NCI-H2227 (cell line): ENCODE results near the gene ABCC10.
"Not testable (repeated sequence)": the region's sequence is repeated elsewhere in the genome, so short reads cannot be mapped to it uniquely, and the experiment has no call there.

Experiments
- DNase-seq: peaks from one replicate; lab custom pipeline; 2025; ENCODE audit not compliant: unreplicated experiment; lab: John Stamatoyannopoulos, UW

Gene ABCC10

GRCh38 chr6:43442935-43443334 is 15.6 kb downstream of the ABCC10 start:
- no peak for DNase-seq

GRCh38 chr6:43444036-43444435 is 16.7 kb downstream of the ABCC10 start:
- DNase-seq: no peak

DNA sequence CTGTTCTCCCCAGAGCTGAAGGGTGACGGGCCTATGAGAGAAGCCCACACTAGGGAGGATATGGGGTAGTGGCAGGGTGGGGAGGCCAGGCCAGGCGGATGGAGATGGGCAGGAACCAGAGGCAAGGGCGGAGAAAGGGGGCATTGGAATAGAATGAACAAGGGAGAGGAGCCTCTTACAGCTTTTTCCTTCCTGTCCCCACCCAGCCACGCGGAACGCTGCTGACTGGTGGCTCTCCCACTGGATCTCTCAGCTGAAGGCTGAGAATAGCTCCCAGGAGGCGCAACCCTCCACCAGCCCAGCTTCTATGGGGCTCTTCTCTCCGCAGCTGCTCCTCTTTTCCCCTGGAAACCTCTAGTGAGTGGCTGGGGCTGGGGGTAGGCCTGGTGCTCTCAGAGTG is 17.2 kb downstream of the ABCC10 start:
- DNase-seq: no peak

DNA sequence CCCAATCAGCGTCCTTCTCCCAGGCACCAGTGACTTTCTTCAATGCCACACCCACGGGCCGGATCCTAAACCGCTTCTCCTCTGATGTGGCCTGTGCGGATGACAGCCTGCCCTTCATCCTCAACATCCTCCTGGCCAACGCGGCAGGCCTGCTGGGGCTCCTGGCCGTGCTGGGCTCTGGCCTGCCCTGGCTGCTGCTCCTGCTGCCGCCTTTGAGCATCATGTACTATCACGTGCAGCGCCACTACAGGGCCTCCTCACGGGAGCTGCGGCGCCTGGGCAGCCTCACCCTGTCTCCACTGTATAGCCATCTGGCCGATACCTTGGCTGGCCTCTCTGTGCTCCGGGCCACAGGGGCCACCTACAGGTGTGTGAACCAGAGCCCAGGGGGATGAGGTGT is 18.2 kb downstream of the ABCC10 start:
- no peak for DNase-seq

DNA sequence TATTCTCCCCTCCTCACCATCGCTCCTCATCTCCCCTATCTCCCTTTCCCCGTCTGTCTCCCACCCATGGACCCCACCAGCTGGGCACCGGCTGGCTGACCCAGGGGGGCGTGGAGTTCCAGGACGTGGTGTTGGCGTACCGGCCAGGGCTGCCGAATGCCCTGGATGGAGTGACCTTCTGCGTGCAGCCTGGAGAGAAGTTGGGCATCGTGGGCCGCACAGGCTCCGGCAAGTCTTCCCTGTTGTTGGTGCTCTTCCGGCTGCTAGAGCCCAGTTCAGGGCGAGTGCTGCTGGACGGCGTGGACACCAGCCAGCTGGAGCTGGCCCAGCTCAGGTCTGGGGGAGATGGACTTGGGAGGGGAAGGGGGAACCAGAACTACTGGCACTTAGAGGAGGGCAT is 20.3 kb downstream of the ABCC10 start:
- no peak for DNase-seq

DNA sequence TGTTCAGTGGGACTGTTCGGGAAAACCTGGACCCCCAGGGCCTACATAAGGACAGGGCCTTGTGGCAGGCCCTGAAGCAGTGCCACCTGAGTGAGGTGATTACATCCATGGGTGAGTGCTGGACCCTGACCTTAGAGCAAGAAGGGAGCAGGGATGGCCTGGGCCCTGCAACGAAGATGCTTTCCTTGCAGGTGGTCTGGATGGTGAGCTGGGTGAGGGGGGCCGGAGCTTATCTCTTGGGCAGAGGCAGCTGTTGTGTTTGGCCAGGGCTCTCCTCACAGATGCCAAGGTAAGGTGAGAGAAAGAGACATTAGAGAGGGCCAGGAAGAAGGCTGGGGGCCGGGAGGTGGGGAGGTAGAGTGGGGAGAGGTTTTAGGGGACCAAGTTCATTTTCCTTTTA is 21.6 kb downstream of the ABCC10 start:
- DNase-seq: no peak

DNA sequence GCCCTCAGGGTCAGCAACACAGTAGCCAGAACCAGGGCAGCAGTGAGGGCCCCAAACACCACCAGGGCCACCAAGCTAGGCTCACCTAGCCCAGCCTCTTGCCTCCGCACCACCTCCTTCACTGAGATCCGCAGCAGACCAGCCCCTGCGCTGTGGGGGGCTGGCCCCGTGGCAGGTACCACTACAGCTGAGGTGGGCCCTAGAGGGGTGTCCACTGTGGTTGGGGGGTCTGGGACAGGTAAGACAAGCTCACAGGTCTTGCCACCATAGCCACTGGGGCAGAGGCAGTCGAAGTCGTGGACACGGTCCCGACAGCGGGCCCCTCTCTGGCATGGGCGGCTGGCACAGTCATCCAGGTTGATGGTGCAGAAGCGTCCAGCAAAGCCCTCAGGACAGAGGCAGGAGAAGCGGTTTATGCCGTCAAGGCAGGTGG is 23.4 kb downstream of the ABCC10 start:
- DNase-seq: no peak

DNA sequence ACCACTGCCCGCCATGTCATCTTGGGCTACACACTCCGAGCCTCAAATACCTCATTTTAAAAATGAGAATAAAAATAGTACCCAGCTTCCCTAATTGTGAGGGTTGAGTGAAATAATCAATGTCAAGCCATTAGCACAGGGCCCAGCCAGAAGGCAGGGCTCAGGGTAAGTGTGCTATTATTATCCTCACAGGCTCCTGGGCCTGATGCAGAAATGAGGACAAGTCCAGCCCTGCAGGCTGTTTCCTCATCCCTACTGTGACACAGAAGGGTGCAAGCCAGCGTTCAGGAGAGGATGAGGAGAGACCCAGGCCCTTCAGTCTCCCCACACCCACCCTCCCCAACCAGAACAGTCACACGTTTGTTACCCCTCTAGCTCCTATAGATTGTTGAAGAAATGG is 24.0 kb downstream of the ABCC10 start:
- no peak for DNase-seq

DNA sequence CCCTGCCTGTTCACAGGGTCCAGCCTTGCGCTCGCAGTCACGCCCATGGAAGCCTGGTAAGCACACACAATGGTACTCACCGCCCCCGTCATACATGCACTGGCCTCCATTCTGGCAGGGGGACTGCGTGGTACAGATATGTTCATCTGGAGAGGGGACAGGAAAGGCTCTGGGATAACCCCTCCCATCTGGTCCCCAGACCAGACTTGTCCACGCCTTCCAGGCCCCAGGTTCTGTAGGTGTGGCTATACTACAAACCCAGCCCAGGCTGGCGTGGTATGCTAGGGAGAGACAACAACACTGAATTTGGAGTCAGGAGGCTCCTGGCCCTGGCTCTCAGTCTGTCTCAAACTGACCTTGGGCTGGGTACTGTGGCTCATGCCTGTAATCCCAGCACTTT is 24.6 kb downstream of the ABCC10 start:
- DNase-seq: no peak

DNA sequence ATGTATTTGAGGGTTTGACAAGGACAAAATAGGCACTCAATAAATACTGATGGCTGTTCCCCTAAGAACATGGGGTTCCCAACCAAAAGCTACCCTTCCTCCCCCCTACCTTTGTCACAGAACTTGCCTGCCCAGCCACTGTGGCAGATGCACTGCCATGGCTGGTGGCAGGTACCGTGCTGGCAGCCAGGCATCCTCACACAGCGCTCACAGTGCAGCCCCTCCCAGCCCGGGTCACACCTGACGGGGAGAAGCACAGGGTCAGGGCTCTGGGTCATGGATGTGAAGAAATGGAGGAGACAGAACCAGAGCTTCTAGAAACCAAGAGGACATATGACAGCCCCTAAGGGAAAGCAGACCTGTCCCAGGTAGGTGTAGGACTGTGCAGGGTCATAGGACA is 25.6 kb downstream of the ABCC10 start:
- DNase-seq: no peak

- DNase-seq: no peak
Observed at GRCh38 chr6:43453831-43454230, 26.5 kb downstream of the ABCC10 start.

GRCh38 chr6:43454290-43454695 is 27.0 kb downstream of the ABCC10 start:
- peak; percentile 72 for DNase-seq

- DNase-seq: peak; percentile 47
Observed at GRCh38 chr6:43454696-43455530, 27.6 kb downstream of the ABCC10 start.

- DNase-seq: peak; percentile 47
Observed at GRCh38 chr6:43455531-43456428, 28.4 kb downstream of the ABCC10 start, which contains the start of gene DLK2. Gene DLK2 (minus strand): TSS chr6:43455548. CDS start chr6:43454825, 723 bp downstream.

DNA sequence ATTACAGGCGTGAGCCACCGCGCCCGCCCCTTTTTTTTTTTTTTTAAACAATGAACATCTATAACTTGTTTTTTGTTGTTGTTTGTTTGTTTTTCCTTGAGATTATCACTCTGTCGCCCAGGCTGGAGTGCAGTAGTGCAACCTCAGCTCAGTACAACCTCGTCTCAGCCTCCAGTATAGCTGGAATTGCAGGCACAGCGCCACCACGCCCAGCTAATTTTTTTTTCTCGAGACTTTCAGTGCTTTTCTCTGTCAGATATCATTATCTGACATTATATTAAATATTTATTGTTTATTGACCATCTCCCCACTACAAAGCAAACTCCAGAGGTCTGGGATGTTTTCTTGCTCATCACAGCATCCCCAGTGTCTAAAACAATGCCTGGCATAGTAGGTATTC is 30.3 kb downstream of the ABCC10 start:
- no peak for DNase-seq

DNA sequence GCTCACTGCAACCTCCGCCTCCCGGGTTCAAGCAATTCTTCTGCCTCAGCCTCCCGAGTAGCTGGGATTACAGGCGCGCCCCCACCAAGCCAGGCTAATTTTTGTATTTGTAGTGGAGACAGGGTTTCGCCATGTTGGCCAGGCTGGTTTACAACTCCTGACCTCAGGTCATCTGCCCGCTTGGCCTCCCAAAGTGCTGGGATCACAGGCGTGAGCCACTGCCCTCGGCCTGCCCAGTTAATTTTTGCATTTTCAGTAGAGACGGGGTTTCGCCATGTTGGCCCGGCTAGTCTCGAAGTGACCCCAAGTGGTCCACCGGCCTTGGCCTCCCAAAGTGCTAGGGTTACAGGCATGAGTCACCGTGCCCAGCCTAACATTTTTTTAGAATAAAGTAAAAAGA is 30.8 kb downstream of the ABCC10 start:
- not testable (repeated sequence) for DNase-seq

- no peak for DNase-seq
Observed at GRCh38 chr6:43459535-43459934, 32.2 kb downstream of the ABCC10 start.

DNA sequence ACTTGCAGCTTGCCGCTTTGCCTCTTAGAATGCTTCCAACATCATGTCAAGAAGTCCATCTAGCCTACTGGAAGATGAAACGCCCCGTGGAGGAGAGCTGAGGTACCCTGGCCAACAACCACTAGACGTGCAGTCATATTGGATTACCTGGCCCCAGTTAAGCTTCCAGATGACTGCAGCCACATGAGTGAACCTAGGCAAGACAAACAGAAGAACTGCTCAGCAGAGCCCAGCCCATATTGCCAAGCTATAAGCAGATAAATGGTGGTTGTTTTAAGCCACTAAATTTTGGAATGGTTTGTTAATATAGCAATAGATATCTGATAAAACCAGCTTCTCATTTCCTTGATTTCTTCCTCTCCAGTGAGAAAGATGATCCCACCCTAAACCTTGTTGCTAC is 32.7 kb downstream of the ABCC10 start:
- no peak for DNase-seq

DNA sequence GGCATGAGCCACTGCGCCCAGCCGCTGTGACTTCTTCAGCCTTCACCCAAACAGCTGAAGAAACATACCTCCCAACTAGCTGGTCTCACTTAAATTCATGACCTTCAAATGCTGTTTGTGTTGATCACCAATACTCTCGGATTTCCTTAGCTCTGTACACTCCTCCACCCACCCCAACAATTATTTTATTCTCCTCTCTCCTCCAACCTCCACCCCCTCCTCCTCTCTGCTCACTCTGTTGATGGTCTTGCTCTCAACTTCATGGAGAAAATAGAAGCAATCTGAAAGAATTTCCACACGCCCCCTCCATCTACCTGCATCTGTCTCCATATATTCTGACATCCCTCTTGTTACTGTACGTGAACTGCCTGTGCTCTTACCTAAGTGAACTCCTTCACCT is 34.6 kb downstream of the ABCC10 start:
- no peak for DNase-seq

DNA sequence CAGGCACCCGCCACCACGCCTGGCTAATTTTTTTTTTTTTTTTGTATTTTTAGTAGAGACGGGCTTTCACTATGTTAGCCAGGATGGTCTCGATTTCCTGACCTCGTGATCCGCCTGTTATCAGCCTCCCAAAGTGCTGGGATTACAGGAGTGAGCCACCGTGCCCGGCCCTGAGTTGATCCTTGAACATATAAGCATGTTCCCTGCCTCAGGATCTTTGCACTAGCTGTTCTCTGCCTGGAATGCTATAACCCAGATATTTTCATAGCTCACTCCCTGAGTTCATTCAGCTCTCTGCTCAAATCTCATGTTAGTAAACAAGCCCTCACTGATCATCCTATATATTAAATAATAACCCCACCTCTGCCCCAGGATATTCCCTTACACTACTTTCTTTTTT is 37.0 kb downstream of the ABCC10 start:
- DNase-seq: no peak

DNA sequence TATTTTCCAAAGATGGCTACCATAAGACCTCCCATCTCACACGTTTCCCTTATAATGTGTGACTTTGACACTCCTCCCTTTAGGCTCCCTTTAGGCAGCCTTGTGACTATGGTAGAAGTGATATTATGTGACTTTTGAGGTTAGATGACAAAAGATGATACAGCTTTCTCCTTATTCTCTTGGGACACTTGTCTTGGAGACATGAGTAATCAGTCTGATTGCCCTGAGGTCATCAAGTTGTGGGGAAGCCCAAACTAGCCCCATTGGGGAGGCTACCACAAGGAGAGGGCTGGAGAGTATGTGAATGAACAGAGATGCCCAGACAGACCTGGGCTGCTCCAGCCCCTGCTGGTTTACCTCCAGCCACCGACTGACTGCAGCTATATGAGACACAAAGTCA is 38.6 kb downstream of the ABCC10 start:
- no peak for DNase-seq

DNA sequence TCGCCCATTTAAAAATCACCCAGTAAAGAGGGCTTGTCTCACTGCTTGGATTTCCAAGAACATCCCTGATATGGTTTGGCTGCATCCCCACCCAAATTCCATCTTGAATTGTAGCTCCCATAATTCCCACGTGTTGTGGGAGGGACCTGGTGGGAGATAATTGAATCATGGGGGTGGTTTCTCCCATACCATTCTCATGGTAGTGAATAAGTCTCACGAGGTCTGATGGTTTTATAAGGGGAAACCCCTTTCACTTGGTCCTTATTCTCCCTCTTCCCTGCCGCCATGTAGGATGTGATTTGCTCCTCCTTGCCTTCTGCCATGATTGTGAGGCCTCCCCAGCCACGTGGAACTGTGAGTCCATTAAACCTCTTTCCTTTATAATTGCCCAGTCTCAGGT is 39.9 kb downstream of the ABCC10 start:
- not testable (repeated sequence) for DNase-seq
